Stomach (tissue), 4 donors: Measurements from ENCODE around the gene ANKLE2.

Source experiments
- CTCF ChIP-seq, 7 experiments: fragments of 450-650 bp in 4 of 7; fragments of 200-600 bp in 3 of 7; sonication (generic) in 3 of 7; IDR thresholded peaks; one replicate each; pipeline ENCODE4 v1.5.1; 2016 to 2019; ENCODE audit warnings: antibody characterized with exemption in 7 of 7, control low read depth in 2 of 7, mild to moderate bottlenecking in 1 of 7
- EP300 ChIP-seq: sonication (generic); formaldehyde crosslinking; IDR thresholded peaks from one replicate; pipeline ENCODE4 v1.6.1; 2017; ENCODE audit warnings: antibody characterized with exemption
- POLR2A ChIP-seq, 4 donors: fragments of 450-650 bp; IDR thresholded peaks; one replicate each; pipeline ENCODE4 v1.6.1; 2016; ENCODE audit warnings: antibody characterized with exemption in 4 of 4, control low read depth in 2 of 4, mild to moderate bottlenecking in 1 of 4, moderate library complexity in 1 of 4

- TF ChIP-seq CTCF (IDR thresholded peaks at IDR 0.05) (no peak), EP300 (no peak), POLR2A (IDR thresholded peaks at IDR 0.05) (no peak)
Observed at GRCh38 chr12:132748319-132748718, 13.3 kb downstream of the ANKLE2 start.
